Endothelial cell (in vitro differentiated cells): ENCODE measurements around the gene RPS6KB2. TPM values are rescaled to one million over a fixed set of nuclear protein-coding genes. Genes with fewer than 3 reads are reported as not detected.

Source experiments
- DNase-seq: peaks from one replicate; pipeline ENCODE4 v3.0.0; 2021; ENCODE audit warnings: low spot score
- H3K27ac Mint-ChIP-seq: one replicate; pipeline ENCODE4 v1.8.0; 2021; ENCODE audit warnings: mixed read lengths, inconsistent platforms; ENCODE audit not compliant: unreplicated experiment
- H3K27me3 Mint-ChIP-seq: one replicate; pipeline ENCODE4 v1.8.0; 2021; ENCODE audit warnings: mild to moderate bottlenecking, moderate library complexity, mixed read lengths, inconsistent platforms; ENCODE audit not compliant: unreplicated experiment
- H3K36me3 Mint-ChIP-seq: one replicate; pipeline ENCODE4 v1.8.0; 2021; ENCODE audit warnings: mild to moderate bottlenecking, low read depth, mixed read lengths, inconsistent platforms; ENCODE audit not compliant: unreplicated experiment
- H3K4me1 Mint-ChIP-seq: one replicate; pipeline ENCODE4 v1.8.0; 2021; ENCODE audit warnings: mild to moderate bottlenecking, mixed read lengths, inconsistent platforms; ENCODE audit not compliant: unreplicated experiment
- H3K4me3 Mint-ChIP-seq: one replicate; pipeline ENCODE4 v1.8.0; 2021; ENCODE audit warnings: mild to moderate bottlenecking, mixed read lengths, inconsistent platforms; ENCODE audit not compliant: unreplicated experiment
- H3K9me3 Mint-ChIP-seq: one replicate; pipeline ENCODE4 v1.8.0; 2021; ENCODE audit warnings: mixed read lengths, inconsistent platforms; ENCODE audit not compliant: unreplicated experiment
- total RNA-seq: library from RNA; stranded (reverse); fragmentation: NEBNext Ultra II Directional; extraction: Animal tissue kit (Norgen Biotek cat#: 25700); gene quantifications from one replicate; pipeline ENCODE4 v1.2.1, GENCODE V29; 2021; ENCODE audit not compliant: unreplicated experiment
- TF ChIP-seq, protein P1 (sequence below): fragments of 200-600 bp; sonication (generic); IDR thresholded peaks from one replicate; pipeline ENCODE4 v1.5.0; 2021; ENCODE audit warnings: antibody characterized with exemption; ENCODE audit not compliant: unreplicated experiment

Gene RPS6KB2
- total RNA-seq, 1 donor from 2014 or later, result 44.2 TPM

DNA sequence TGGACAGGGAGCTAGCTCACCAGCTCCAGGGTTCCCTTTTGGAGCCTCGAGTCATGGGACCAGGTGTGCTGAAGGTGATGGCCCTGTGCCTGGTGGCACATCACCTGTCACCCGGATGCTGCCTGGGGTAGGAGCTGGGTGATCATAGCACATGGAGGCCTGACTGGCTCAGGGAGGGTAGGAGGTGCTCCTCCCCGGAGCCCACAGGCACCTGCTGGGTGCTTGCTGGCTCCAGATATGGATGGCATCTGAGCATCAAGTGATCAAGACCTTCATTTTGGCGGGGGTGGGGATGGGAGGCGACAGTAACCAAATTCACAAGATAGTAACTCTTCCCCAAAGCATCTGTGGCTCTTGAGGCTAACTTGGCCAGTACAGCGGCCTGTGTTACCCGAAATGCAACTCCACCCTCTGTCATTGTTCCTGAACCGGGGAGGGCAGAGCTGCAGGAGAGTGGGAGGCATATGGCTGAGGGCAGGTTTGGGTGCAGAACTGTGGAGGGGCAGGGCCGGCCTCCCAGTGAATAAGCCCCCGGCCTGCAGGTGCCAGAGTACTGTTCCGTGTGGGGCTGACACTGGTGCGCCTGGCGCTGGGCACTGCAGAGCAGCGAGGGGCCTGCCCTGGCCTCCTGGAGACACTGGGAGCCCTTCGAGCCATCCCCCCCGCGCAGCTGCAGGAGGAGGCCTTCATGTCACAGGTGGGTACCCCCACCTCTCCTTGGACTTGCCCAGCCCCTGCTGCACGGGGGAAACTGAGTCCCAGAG lies 19.7 kb upstream of the RPS6KB2 start:
- no peak for DNase-seq
- Mint-ChIP-seq H3K4me1 (peaks cover 24% of the 10 kb centered on the region), H3K27ac (no peak overlapping the region), H3K36me3 (peaks cover 4% of the 10 kb centered on the region), H3K4me3 (no peak overlapping the region), H3K27me3 (peaks cover 6% of the 10 kb centered on the region), H3K9me3 (no peaks in the 10 kb centered on the region)
- TF ChIP-seq, protein P1, sequence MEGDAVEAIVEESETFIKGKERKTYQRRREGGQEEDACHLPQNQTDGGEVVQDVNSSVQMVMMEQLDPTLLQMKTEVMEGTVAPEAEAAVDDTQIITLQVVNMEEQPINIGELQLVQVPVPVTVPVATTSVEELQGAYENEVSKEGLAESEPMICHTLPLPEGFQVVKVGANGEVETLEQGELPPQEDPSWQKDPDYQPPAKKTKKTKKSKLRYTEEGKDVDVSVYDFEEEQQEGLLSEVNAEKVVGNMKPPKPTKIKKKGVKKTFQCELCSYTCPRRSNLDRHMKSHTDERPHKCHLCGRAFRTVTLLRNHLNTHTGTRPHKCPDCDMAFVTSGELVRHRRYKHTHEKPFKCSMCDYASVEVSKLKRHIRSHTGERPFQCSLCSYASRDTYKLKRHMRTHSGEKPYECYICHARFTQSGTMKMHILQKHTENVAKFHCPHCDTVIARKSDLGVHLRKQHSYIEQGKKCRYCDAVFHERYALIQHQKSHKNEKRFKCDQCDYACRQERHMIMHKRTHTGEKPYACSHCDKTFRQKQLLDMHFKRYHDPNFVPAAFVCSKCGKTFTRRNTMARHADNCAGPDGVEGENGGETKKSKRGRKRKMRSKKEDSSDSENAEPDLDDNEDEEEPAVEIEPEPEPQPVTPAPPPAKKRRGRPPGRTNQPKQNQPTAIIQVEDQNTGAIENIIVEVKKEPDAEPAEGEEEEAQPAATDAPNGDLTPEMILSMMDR, result no peak

DNA sequence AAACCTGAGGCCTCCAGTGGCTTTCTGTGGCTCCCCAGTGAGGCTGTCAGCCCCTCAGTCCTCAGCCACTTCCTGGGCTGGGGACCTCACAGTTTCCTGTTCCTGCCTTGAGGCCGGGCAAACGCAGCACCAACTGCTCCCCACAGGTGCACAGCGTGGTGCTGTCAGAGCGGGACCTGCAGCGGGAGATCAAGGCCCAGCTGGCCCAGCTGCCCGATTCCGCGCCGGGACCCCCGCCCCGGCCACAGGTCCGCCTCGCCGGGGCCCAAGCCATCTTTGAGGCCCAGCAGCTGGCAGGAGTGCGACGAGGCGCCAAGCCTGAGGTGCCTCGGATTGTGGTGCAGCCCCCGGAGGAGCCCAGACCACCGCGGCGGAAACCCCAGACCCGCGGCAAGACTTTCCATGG lies 19.0 kb upstream of the RPS6KB2 start:
- TF ChIP-seq, protein P1, result no peak
- H3K36me3 Mint-ChIP-seq, result peaks cover 4% of the 10 kb centered on the region

DNA sequence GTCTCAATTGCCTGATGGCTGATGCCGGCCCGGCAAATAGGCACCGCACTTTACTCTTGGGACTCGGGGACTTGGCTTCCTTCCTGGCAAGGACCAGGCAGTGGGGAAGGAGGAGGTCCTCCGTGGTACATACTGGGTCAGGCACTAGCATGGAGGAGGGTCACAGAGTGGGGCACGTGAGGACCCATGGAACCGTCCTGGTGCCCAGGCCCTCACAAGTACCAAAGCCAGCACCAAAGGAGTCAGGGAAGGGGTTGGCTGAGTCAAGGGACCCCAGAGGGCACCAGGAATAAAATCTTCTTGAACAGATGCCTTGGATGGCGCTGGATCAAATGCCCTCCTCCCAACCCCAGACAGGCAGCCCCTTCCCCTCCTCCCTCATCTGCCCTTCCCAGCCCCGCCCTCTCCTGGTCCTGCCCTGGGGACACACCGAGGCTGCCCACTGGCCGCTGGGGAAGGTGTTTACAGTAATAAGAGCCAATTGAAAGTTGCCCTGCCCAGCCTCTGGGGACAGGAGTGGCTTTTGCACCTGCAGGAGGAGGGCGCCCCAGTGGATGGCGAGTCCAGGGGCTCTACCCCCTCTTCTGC lies 18.4 kb upstream of the RPS6KB2 start:
- peaks cover 16% of the 10 kb centered on the region for H3K4me1 Mint-ChIP-seq
- no peaks in the 10 kb centered on the region for H3K36me3 Mint-ChIP-seq
- peak overlapping the region; percentile 13 for H3K27ac Mint-ChIP-seq
- DNase-seq, result no peak
- H3K4me3 Mint-ChIP-seq, result no peak overlapping the region
- no peaks in the 10 kb centered on the region for H3K9me3 Mint-ChIP-seq
- H3K27me3 Mint-ChIP-seq, result peaks cover 7% of the 10 kb centered on the region
- TF ChIP-seq, protein P1, result no peak

More for the DNA sequence above, 19.0 kb upstream of the RPS6KB2 start:
- Mint-ChIP-seq H3K4me3 (no peak overlapping the region), H3K9me3 (no peaks in the 10 kb centered on the region), H3K4me1 (peaks cover 20% of the 10 kb centered on the region), H3K27me3 (peaks cover 6% of the 10 kb centered on the region), H3K27ac (no peak overlapping the region)
- DNase-seq, result no peak

DNA sequence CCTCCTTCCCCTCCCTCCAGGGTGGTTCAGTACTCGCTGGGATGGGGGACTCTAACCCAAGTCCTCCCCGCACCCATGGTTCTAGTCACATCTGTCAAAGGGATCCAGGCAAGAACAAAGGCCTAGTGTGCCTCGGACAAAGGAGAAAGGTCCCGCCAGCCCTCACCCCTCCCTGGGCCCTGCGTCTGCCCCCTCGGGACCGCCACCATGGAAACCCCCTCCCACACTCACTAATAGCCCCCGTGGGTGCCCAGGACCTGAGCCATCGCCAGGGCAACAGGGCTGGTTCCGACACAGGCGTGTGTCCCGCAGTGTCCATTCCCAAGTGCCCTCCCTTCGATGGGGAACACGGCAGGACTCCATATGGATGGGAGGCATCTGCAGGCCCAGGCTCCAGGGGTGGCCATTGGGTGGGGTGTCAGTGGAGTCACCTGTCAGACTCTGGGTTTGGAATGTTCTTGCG lies 17.9 kb upstream of the RPS6KB2 start:
- H3K27me3 Mint-ChIP-seq, result peaks cover 8% of the 10 kb centered on the region

More for the DNA sequence above, 17.9 kb upstream of the RPS6KB2 start:
- H3K36me3 Mint-ChIP-seq, result no peaks in the 10 kb centered on the region
- H3K9me3 Mint-ChIP-seq, result no peaks in the 10 kb centered on the region
- peaks cover 16% of the 10 kb centered on the region for H3K4me1 Mint-ChIP-seq
- DNase-seq, result no peak
- no peak overlapping the region for H3K27ac Mint-ChIP-seq
- no peak overlapping the region for H3K4me3 Mint-ChIP-seq
- TF ChIP-seq, protein P1, result no peak
